Activated CD8-positive, alpha-beta memory T cell treated with anti-CD3 and anti-CD28 coated beads, Interleukin-2, amount 10 ng/mL, durations not matched to agents 7 days and 5 days (primary cell): ENCODE results near the gene FXYD6. TPM values are rescaled to one million over a fixed set of nuclear protein-coding genes. Genes with fewer than 3 reads are reported as not detected.

Source experiments
- total RNA-seq, 2 experiments: library from RNA; stranded (reverse); gene quantifications; one replicate each; pipeline ENCODE4 v1.2.3, GENCODE V29; 2021

The FXYD6 gene
- total RNA-seq, 2 experiments from 2014 or later: 0.12 to 0.20 TPM

Other genes with a start within 250 kb of the FXYD6 start
- gene DSCAML1, start 79.4 kb downstream of the FXYD6 start, total RNA-seq: 1 to 10 TPM in 1 of 2 experiments, under 1 TPM in 1; 0.42 to 1.4 TPM
- 10 to 100 TPM; 13.1 to 19.0 TPM for gene FXYD2, start 51.9 kb downstream of the FXYD6 start, total RNA-seq
- gene TMPRSS13, start 52.7 kb upstream of the FXYD6 start, total RNA-seq: 1 to 10 TPM; 1.7 to 2.0 TPM
- 100 to 1,000 TPM; 247 to 260 TPM for gene IL10RA, start 109.7 kb upstream of the FXYD6 start, total RNA-seq
- under 1 TPM; 0.12 to 0.76 TPM for gene TMPRSS4, start 200.4 kb upstream of the FXYD6 start, total RNA-seq
- 1 to 10 TPM; 3.2 to 4.0 TPM for gene SMIM35, start 210.3 kb upstream of the FXYD6 start, total RNA-seq